Measurements from ENCODE around the gene ZDHHC19.

- no peak for TF ChIP-seq CTCF (IDR thresholded peaks at IDR 0.05)
- TF ChIP-seq POLR2AphosphoS5 (IDR thresholded peaks at IDR 0.05), result no peak
Measured at GRCh38 chr3:196203846-196204245, 7.4 kb downstream of the ZDHHC19 start.

All from stomach (tissue), 4 donors.